ENCODE results near the gene LAMA3. TPM values are rescaled to one million over a fixed set of nuclear protein-coding genes. Genes with fewer than 3 reads are reported as not detected.

LAMA3 gene
- polyA plus RNA-seq, 1 of the 3 experiments (the other 2 are of a cell fraction), result 3.5 TPM

GRCh38 chr18:23936381-23936958, 247.2 kb downstream of the LAMA3 start:
- H3K4me3 ChIP-seq (ENCODE audit: low read depth in 2 of 2, low read length in 1 of 2), result no peak overlapping the region
- H3K27me3 ChIP-seq (ENCODE audit: insufficient read depth), result no peaks in the 10 kb centered on the region
- H2AFZ ChIP-seq (ENCODE audit: low read depth), result no peak overlapping the region
- no peak overlapping the region for H3K9ac ChIP-seq
- no peaks in the 10 kb centered on the region for H3K36me3 ChIP-seq (replicated peaks in 1 of 2; ENCODE audit: control insufficient read depth in 1 of 2, insufficient read depth in 2 of 2, low read length in 1 of 2)
- 89% methylated on average over 6 of the region's 6 CpGs for WGBS (ENCODE audit: low lambda C conversion rate)
- no peak overlapping the region for H3K27ac ChIP-seq (ENCODE audit: low read depth in 2 of 2, low read length in 1 of 2)
- no peak for DNase-seq
- H3K9me3 ChIP-seq, result no peaks in the 10 kb centered on the region
- ChIA-PET POLR2A (no interaction called here), CTCF (no interaction called here)
- H3K9me2 ChIP-seq, result no peaks in the 10 kb centered on the region
- H3F3A ChIP-seq (replicated peaks; ENCODE audit: insufficient read depth), result peaks cover 5% of the 10 kb centered on the region
- H3K79me2 ChIP-seq (ENCODE audit: insufficient read depth), result no peaks in the 10 kb centered on the region
- H4K20me1 ChIP-seq (ENCODE audit: insufficient read depth), result no peaks in the 10 kb centered on the region
- no peak for TF ChIP-seq TAF1 (IDR thresholded peaks at IDR 0.05; ENCODE audit: borderline replicate concordance, low read depth, low read length)
- no peak for TF ChIP-seq RAD21 (IDR thresholded peaks at IDR 0.05; ENCODE audit: low read length)
- no peak for TF ChIP-seq RFX5 (IDR thresholded peaks at IDR 0.05; ENCODE audit: low read length)
- no peak for TF ChIP-seq YY1 (IDR thresholded peaks at IDR 0.05; ENCODE audit: low read depth)
- no peak for TF ChIP-seq GABPA (IDR thresholded peaks at IDR 0.05; ENCODE audit: low read depth)
- TF ChIP-seq SIN3A (IDR thresholded peaks at IDR 0.05; ENCODE audit: borderline replicate concordance, low read depth, low read length), result no peak
- no peak for TF ChIP-seq NRF1 (IDR thresholded peaks at IDR 0.05; ENCODE audit: low read depth, low read length)
- TF ChIP-seq GATA2 (CRISPR knock-in tag; IDR thresholded peaks at IDR 0.05), result no peak
- no peak overlapping the region for H3K4me2 ChIP-seq
- H3K4me1 ChIP-seq (ENCODE audit: control insufficient read depth in 1 of 2, insufficient read depth in 2 of 2, low read depth in 1 of 2, low read length in 1 of 2), result peaks cover 17 to 25% of the 10 kb centered on the region in 2 experiments; a peak in 3 of 4 replicates

GRCh38 chr18:23938043-23938756, 248.9 kb downstream of the LAMA3 start:
- no peaks in the 10 kb centered on the region for H3K9me3 ChIP-seq
- no peaks in the 10 kb centered on the region for H3K79me2 ChIP-seq (ENCODE audit: insufficient read depth)
- POLR2A ChIA-PET, result no interaction called here
- DNase-seq, result no peak
- H3K27ac ChIP-seq (ENCODE audit: low read depth in 2 of 2, low read length in 1 of 2), result no peak overlapping the region
- WGBS (ENCODE audit: low lambda C conversion rate), result 97% methylated on average over 11 of the region's 11 CpGs
- H3K36me3 ChIP-seq (replicated peaks in 1 of 2; ENCODE audit: control insufficient read depth in 1 of 2, insufficient read depth in 2 of 2, low read length in 1 of 2), result no peaks in the 10 kb centered on the region
- no peaks in the 10 kb centered on the region for H3K9me2 ChIP-seq
- H3K4me1 ChIP-seq (ENCODE audit: control insufficient read depth in 1 of 2, insufficient read depth in 2 of 2, low read depth in 1 of 2, low read length in 1 of 2), result peaks cover 17 to 20% of the 10 kb centered on the region in 2 experiments; a peak in 3 of 4 replicates
- H3K9ac ChIP-seq, result no peak overlapping the region
- CTCF ChIA-PET, result interaction anchor here (3.3 kb wide), 1 partner anchor 20 kb away, joined by 23 read pairs; no protein-coding TSS in a partner anchor
- H2AFZ ChIP-seq (ENCODE audit: low read depth), result no peak overlapping the region
- no peak overlapping the region for H3K4me3 ChIP-seq (ENCODE audit: low read depth in 2 of 2, low read length in 1 of 2)
- no peaks in the 10 kb centered on the region for H3K27me3 ChIP-seq (ENCODE audit: insufficient read depth)
- no peak for TF ChIP-seq CHD2 (IDR thresholded peaks at IDR 0.05; ENCODE audit: low read length, partially characterized antibody)
- TF ChIP-seq RFX5 (IDR thresholded peaks at IDR 0.05; ENCODE audit: low read length), result no peak
- no peak for TF ChIP-seq USF2 (IDR thresholded peaks at IDR 0.05; ENCODE audit: borderline replicate concordance, low read depth, low read length)
- TF ChIP-seq POLR2AphosphoS5 (IDR thresholded peaks at IDR 0.05; ENCODE audit: low read depth, low read length), result no peak
- TF ChIP-seq JUND (IDR thresholded peaks at IDR 0.05), result no peak
- TF ChIP-seq ELF1 (IDR thresholded peaks at IDR 0.05), result no peak
- no peak for TF ChIP-seq NFIC (IDR thresholded peaks at IDR 0.05; ENCODE audit: borderline replicate concordance)
- TF ChIP-seq RAD21 (IDR thresholded peaks at IDR 0.05; ENCODE audit: low read length), result no peak
- no peak for TF ChIP-seq PBX3 (IDR thresholded peaks at IDR 0.05)
- TF ChIP-seq NRF1 (IDR thresholded peaks at IDR 0.05; ENCODE audit: low read depth, low read length), result no peak
- no peak for TF ChIP-seq TAF1 (IDR thresholded peaks at IDR 0.05; ENCODE audit: borderline replicate concordance, low read depth, low read length)
- no peak for TF ChIP-seq REST (IDR thresholded peaks at IDR 0.05; ENCODE audit: low read depth, low read length)
- TF ChIP-seq RCOR1 (IDR thresholded peaks at IDR 0.05; ENCODE audit: low read length), result no peak
- H4K20me1 ChIP-seq (ENCODE audit: insufficient read depth), result no peaks in the 10 kb centered on the region
- no peak overlapping the region for H3K4me2 ChIP-seq
- peaks cover 5% of the 10 kb centered on the region for H3F3A ChIP-seq (replicated peaks; ENCODE audit: insufficient read depth)

Data from SK-N-SH (cell line).